SK-N-MC (cell line): ENCODE data around the gene CLNK.

ENCODE experiments used
- DNase-seq: peaks from one replicate; pipeline ENCODE4 v3.0.0-alpha.2; 2011; ENCODE audit warnings: low read depth, low spot score
- H3K27ac ChIP-seq: fragments of 200-600 bp; sonication (generic); 2 replicates; pipeline ENCODE4 v1.5.1; 2016; ENCODE audit warnings: mixed run types
- H3K36me3 ChIP-seq: fragments of 200-600 bp; sonication (generic); 2 replicates; pipeline ENCODE4 v1.6.1; 2017; ENCODE audit warnings: antibody characterized with exemption, low read length, mixed read lengths; ENCODE audit not compliant: insufficient read depth
- H3K4me3 ChIP-seq: fragments of 200-600 bp; sonication (generic); 2 replicates; pipeline ENCODE4 v1.5.1; 2016
- H3K9ac ChIP-seq: fragments of 200-600 bp; sonication (generic); 2 replicates; pipeline ENCODE4 v1.8.0; 2017; ENCODE audit warnings: mixed run types, mixed read lengths; ENCODE audit not compliant: insufficient read length
- H3K9me3 ChIP-seq: fragments of 200-600 bp; sonication (generic); 2 replicates; pipeline ENCODE4 v1.6.1; 2017; ENCODE audit warnings: low read depth, mild to moderate bottlenecking, antibody characterized with exemption, low read length, moderate library complexity, mixed read lengths
- EZH2 ChIP-seq: fragments of 200-600 bp; sonication (generic); IDR thresholded peaks from one replicate; pipeline ENCODE4 v1.6.1; 2017; ENCODE audit warnings: antibody characterized with exemption
- FOXP2 ChIP-seq: optimal IDR thresholded peaks from 2 replicates; pipeline ENCODE3; 2011; ENCODE audit warnings: mild to moderate bottlenecking, moderate library complexity; ENCODE audit not compliant: insufficient read depth; ENCODE audit errors: extremely low read length, control extremely low read depth
- POLR2AphosphoS5 ChIP-seq: IDR thresholded peaks from 2 replicates; pipeline ENCODE4 v1.6.1; 2012; ENCODE audit warnings: mild to moderate bottlenecking, low read depth, low read length, borderline replicate concordance

Gene CLNK

GRCh38 chr4:10613926-10614478 lies 70.6 kb downstream of the CLNK start:
- Histone ChIP-seq H3K9me3 (no peaks in the 10 kb centered on the region), H3K36me3 (no peaks in the 10 kb centered on the region), H3K9ac (no peak overlapping the region), H3K4me3 (no peak overlapping the region), H3K27ac (no peak overlapping the region)
- no peak for TF ChIP-seq POLR2AphosphoS5
- DNase-seq: no peak

DNA sequence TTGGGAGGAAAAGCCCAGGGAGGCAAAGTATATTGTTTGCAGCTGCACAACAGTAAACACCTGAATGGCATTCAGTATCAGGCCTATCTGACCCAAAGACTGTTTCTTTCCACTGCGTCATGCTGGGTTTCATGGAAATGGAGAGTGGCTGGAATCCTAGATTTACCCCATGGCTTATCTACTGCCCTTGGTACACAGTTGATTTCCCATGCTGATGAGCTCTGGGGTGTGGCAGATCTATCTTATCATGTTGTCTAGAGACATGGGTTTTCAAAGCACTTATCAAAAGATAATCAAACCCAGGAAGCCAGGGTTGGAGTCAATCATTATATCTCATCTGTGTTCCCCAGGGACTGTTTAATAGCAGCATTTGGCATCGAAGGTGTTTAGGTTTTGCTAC lies 72.1 kb downstream of the CLNK start:
- H3K4me3 ChIP-seq: no peak overlapping the region
- TF ChIP-seq EZH2 (no peak), FOXP2 (no peak), POLR2AphosphoS5 (no peak)
- H3K9me3 ChIP-seq: no peaks in the 10 kb centered on the region
- H3K27ac ChIP-seq: no peak overlapping the region
- H3K36me3 ChIP-seq: no peaks in the 10 kb centered on the region
- DNase-seq: no peak
- no peak overlapping the region for H3K9ac ChIP-seq

DNA sequence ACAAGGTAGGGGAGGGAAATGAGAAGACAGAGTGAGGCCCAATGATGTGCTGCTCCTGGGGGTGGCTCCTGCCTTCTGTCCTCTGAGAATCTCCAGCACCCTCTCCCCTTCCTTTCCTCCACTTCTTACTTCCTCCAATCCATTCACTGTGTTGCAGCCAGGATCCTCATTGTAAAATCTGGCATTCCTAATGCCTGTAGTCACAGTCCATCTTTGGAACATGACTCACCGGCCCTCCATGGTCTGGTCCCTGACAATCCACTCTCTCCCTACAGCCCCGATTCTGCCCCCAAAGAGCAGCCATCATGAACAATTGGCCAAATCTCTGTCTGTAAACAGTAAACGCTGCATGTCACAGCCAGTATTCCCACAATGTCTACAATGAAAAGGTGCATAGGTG lies 72.9 kb downstream of the CLNK start:
- no peak for DNase-seq
- H3K36me3 ChIP-seq: no peaks in the 10 kb centered on the region
- TF ChIP-seq EZH2: no peak
- TF ChIP-seq POLR2AphosphoS5: no peak
- no peak for TF ChIP-seq FOXP2
- no peak overlapping the region for H3K27ac ChIP-seq
- no peak overlapping the region for H3K9ac ChIP-seq
- no peaks in the 10 kb centered on the region for H3K9me3 ChIP-seq
- no peak overlapping the region for H3K4me3 ChIP-seq

GRCh38 chr4:10608501-10609219 lies 75.9 kb downstream of the CLNK start:
- Histone ChIP-seq H3K36me3 (no peaks in the 10 kb centered on the region), H3K9ac (no peak overlapping the region), H3K27ac (no peak overlapping the region), H3K9me3 (no peaks in the 10 kb centered on the region), H3K4me3 (no peak overlapping the region)
- TF ChIP-seq EZH2: no peak
- no peak for TF ChIP-seq FOXP2
- no peak for TF ChIP-seq POLR2AphosphoS5
- no peak for DNase-seq

- no peak for DNase-seq
- H3K9me3 ChIP-seq: no peaks in the 10 kb centered on the region
- no peaks in the 10 kb centered on the region for H3K36me3 ChIP-seq
- no peak overlapping the region for H3K27ac ChIP-seq
- no peak for TF ChIP-seq POLR2AphosphoS5
- TF ChIP-seq FOXP2: no peak
- no peak for TF ChIP-seq EZH2
- no peak overlapping the region for H3K9ac ChIP-seq
- H3K4me3 ChIP-seq: no peak overlapping the region
Observed at GRCh38 chr4:10607206-10607605, 77.4 kb downstream of the CLNK start.

DNA sequence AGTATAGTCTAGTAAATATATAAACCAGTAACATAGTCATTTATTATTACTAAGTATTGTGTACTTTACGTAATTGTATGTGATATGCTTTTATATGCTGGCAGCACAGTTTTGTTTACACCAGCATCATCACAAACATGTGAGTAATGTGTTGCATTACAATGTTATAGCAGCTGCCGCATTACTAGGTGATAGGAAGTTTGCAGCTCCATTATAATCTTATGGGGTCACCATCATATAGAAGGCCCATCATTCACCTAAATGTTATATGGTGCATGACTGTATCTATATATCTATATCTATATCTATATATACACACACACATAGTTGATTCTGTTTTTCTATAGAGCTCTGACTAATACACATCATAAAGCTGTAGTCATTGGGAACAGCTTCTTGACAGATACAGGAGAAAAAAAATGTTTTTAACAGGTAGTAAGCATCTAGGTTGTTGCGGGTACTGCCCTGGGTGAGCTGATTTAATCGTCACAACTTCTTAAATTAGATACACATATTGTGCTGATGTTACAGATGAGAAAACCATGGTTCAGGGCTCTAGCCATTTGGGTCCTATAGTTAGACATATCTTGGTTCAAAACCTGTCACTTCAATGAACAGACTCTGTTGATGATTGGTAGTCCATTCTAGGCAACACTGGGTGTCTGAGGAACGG lies 77.9 kb downstream of the CLNK start:
- no peaks in the 10 kb centered on the region for H3K9me3 ChIP-seq
- no peak for TF ChIP-seq POLR2AphosphoS5
- TF ChIP-seq EZH2: no peak
- TF ChIP-seq FOXP2: no peak
- H3K9ac ChIP-seq: no peak overlapping the region
- no peak overlapping the region for H3K4me3 ChIP-seq
- no peak overlapping the region for H3K27ac ChIP-seq
- no peak for DNase-seq
- no peaks in the 10 kb centered on the region for H3K36me3 ChIP-seq

DNA sequence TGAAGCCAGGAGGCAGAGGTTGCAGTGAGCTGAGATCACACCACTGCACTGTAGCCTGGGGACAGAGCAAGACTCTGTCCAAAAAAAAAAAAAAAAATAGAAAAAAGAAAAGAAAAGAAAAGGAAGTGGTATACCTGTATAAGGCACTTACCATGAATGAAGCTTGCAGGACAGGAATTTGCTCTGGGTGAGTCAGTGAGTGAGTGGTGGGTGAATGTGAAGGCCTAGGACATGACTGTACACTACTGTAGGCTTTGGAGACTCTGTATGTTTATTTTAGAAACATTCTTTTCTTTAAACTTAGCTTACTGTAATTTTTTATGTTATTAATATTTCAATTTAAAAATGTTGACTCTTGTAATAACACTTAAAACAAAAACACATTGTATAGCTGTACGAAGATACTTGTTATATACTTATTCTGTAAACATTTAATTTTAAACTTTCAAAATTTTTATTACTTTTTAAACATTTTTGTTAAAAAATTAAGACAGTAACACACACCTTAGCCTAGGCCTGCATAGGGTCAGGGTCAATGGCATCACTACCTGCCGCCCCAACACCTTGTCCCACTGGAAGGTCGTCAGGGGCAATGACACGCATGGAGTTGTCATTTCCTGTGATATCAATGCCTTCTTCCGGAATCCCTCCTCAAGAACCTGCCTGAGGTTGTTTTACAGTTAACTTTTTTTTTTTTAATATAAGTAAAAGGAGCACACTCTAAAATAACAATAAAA lies 78.7 kb downstream of the CLNK start:
- no peak overlapping the region for H3K27ac ChIP-seq
- H3K4me3 ChIP-seq: no peak overlapping the region
- H3K9me3 ChIP-seq: no peaks in the 10 kb centered on the region
- no peak for DNase-seq
- TF ChIP-seq POLR2AphosphoS5: no peak
- TF ChIP-seq FOXP2: no peak
- no peak for TF ChIP-seq EZH2
- no peaks in the 10 kb centered on the region for H3K36me3 ChIP-seq
- no peak overlapping the region for H3K9ac ChIP-seq

- H3K36me3 ChIP-seq: no peaks in the 10 kb centered on the region
- TF ChIP-seq POLR2AphosphoS5 (no peak), EZH2 (no peak)
Observed at GRCh38 chr4:10605031-10605430, 79.5 kb downstream of the CLNK start.

More at GRCh38 chr4:10605031-10605430, 79.5 kb downstream of the CLNK start:
- Histone ChIP-seq H3K27ac (no peak overlapping the region), H3K9me3 (no peaks in the 10 kb centered on the region), H3K4me3 (no peak overlapping the region), H3K9ac (no peak overlapping the region)
- no peak for DNase-seq
